ENCODE measurements around the gene FUT7. TPM values are rescaled to one million over a fixed set of nuclear protein-coding genes. Genes with fewer than 3 reads are reported as not detected.
A peak's percentile ranks its signal among the peaks of the same experiment; 100 is the strongest.

FUT7 gene
- total and polyA plus RNA-seq, 2 of the 13 experiments (the other 11 are each of a cell fraction or from before 2014, with no cell fraction given): 0.05 TPM; not detected in 1

GRCh38 chr9:137077758-137078693 is 46.1 kb upstream of the FUT7 start (continued):
- TF ChIP-seq ZBTB4 (CRISPR knock-in tag; IDR thresholded peaks at IDR 0.05; ENCODE audit: borderline replicate concordance) (peak; percentile 80; the same call in 1 of the 2 replicates), ZNF564 (CRISPR knock-in tag; IDR thresholded peaks at IDR 0.05) (0 out of 2 replicates have a peak, but pooled peaks have one; percentile 54), GABPB1 (CRISPR knock-in tag; IDR thresholded peaks at IDR 0.05) (peak; percentile 20; the same call in 1 of the 2 replicates), ZNF83 (CRISPR knock-in tag; IDR thresholded peaks at IDR 0.05; ENCODE audit: borderline replicate concordance) (0 out of 2 replicates have a peak, but pooled peaks have one; percentile 36), AGO2 (optimal IDR thresholded peaks at IDR 0.05; ENCODE audit: low read depth, low read length) (peak; percentile 44), ZBTB3 (CRISPR knock-in tag; IDR thresholded peaks at IDR 0.05; ENCODE audit: borderline replicate concordance, low read depth) (no peak), HOXA3 (CRISPR knock-in tag; IDR thresholded peaks at IDR 0.05) (peak; percentile 32; the same call in 1 of the 2 replicates), ZBTB38 (CRISPR knock-in tag; IDR thresholded peaks at IDR 0.05) (peak; percentile 73; the same call in 1 of the 2 replicates), CREBL2 (CRISPR knock-in tag; IDR thresholded peaks at IDR 0.05; ENCODE audit: borderline replicate concordance) (no peak), ZNF790 (CRISPR knock-in tag; IDR thresholded peaks at IDR 0.05; ENCODE audit: borderline replicate concordance) (no peak), ZNF746 (CRISPR knock-in tag; IDR thresholded peaks at IDR 0.05) (peak; percentile 15; the same call in 1 of the 2 replicates), HNRNPK (IDR thresholded peaks at IDR 0.05; ENCODE audit: low read depth, low read length, poor library complexity, severe bottlenecking) (peak; percentile 38)
- TF ChIP-seq, protein P1, sequence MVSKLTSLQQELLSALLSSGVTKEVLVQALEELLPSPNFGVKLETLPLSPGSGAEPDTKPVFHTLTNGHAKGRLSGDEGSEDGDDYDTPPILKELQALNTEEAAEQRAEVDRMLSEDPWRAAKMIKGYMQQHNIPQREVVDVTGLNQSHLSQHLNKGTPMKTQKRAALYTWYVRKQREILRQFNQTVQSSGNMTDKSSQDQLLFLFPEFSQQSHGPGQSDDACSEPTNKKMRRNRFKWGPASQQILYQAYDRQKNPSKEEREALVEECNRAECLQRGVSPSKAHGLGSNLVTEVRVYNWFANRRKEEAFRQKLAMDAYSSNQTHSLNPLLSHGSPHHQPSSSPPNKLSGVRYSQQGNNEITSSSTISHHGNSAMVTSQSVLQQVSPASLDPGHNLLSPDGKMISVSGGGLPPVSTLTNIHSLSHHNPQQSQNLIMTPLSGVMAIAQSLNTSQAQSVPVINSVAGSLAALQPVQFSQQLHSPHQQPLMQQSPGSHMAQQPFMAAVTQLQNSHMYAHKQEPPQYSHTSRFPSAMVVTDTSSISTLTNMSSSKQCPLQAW (CRISPR knock-in tag; IDR thresholded peaks at IDR 0.05): 0 out of 2 replicates have a peak, but pooled peaks have one; percentile 9
- TF ChIP-seq, protein P2, sequence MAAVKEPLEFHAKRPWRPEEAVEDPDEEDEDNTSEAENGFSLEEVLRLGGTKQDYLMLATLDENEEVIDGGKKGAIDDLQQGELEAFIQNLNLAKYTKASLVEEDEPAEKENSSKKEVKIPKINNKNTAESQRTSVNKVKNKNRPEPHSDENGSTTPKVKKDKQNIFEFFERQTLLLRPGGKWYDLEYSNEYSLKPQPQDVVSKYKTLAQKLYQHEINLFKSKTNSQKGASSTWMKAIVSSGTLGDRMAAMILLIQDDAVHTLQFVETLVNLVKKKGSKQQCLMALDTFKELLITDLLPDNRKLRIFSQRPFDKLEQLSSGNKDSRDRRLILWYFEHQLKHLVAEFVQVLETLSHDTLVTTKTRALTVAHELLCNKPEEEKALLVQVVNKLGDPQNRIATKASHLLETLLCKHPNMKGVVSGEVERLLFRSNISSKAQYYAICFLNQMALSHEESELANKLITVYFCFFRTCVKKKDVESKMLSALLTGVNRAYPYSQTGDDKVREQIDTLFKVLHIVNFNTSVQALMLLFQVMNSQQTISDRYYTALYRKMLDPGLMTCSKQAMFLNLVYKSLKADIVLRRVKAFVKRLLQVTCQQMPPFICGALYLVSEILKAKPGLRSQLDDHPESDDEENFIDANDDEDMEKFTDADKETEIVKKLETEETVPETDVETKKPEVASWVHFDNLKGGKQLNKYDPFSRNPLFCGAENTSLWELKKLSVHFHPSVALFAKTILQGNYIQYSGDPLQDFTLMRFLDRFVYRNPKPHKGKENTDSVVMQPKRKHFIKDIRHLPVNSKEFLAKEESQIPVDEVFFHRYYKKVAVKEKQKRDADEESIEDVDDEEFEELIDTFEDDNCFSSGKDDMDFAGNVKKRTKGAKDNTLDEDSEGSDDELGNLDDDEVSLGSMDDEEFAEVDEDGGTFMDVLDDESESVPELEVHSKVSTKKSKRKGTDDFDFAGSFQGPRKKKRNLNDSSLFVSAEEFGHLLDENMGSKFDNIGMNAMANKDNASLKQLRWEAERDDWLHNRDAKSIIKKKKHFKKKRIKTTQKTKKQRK (IDR thresholded peaks at IDR 0.05; ENCODE audit: low read length): no peak
- TF ChIP-seq, protein P3, sequence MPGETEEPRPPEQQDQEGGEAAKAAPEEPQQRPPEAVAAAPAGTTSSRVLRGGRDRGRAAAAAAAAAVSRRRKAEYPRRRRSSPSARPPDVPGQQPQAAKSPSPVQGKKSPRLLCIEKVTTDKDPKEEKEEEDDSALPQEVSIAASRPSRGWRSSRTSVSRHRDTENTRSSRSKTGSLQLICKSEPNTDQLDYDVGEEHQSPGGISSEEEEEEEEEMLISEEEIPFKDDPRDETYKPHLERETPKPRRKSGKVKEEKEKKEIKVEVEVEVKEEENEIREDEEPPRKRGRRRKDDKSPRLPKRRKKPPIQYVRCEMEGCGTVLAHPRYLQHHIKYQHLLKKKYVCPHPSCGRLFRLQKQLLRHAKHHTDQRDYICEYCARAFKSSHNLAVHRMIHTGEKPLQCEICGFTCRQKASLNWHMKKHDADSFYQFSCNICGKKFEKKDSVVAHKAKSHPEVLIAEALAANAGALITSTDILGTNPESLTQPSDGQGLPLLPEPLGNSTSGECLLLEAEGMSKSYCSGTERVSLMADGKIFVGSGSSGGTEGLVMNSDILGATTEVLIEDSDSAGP (CRISPR knock-in tag; IDR thresholded peaks at IDR 0.05; ENCODE audit: borderline replicate concordance): peak; percentile 50; the same call in 1 of the 2 replicates
